ENCODE results near the gene FPGS.

The FPGS gene

DNA sequence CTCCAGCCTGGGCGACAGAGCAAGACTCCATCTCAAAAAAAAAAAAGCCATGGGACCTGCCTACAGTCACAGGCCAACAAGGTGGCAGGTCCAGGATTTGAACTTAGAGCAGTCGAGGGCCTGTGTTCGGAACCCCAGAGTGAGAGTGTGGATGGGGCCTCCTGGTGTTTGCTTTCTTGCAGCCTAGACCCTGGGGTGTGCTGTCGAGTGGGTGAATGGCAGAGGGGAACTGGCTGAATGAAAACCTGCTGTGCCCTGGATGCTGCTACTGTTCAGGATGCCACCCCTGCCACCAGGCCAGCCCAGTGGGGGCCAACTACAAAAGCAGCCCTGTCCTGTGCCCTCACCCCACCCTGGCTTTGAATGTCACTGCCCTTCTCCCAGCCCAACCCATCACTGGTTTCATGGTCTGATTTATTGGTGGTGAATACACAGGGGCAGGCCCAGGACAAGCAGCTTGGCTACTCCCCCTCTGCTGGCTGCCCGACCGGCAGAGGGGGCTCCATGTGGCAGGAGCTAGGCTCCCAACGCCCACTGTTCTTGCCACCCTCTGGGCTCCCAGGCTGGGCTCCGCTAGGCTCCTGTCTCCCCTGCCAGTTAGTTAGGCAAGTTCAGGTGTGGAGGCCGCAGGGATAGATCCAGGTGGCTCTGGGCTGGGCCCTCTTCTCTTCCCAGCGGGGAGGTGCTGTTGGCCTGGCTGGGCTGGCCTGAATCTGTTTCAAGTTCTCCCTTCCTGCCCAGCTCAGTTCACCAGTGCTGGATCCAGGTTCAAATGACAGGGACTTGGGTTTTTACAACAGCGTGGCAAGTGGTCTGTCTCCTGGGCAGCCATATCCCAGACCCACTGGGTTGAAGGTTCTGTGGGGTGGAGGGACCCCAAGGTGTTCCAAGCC is 12.2 kb downstream of the FPGS start:
- peaks cover 37% of the 10 kb centered on the region for H3K36me3 ChIP-seq (ENCODE audit: control insufficient read depth, insufficient read depth, low read length)
- TF ChIP-seq, protein P1, sequence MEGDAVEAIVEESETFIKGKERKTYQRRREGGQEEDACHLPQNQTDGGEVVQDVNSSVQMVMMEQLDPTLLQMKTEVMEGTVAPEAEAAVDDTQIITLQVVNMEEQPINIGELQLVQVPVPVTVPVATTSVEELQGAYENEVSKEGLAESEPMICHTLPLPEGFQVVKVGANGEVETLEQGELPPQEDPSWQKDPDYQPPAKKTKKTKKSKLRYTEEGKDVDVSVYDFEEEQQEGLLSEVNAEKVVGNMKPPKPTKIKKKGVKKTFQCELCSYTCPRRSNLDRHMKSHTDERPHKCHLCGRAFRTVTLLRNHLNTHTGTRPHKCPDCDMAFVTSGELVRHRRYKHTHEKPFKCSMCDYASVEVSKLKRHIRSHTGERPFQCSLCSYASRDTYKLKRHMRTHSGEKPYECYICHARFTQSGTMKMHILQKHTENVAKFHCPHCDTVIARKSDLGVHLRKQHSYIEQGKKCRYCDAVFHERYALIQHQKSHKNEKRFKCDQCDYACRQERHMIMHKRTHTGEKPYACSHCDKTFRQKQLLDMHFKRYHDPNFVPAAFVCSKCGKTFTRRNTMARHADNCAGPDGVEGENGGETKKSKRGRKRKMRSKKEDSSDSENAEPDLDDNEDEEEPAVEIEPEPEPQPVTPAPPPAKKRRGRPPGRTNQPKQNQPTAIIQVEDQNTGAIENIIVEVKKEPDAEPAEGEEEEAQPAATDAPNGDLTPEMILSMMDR (IDR thresholded peaks at IDR 0.05; ENCODE audit: insufficient read depth, low read length, poor library complexity, severe bottlenecking), result no peak

GRCh38 chr9:127815512-127816361 is 13.1 kb downstream of the FPGS start:
- Histone ChIP-seq H3K27me3 (replicated peaks; ENCODE audit: control insufficient read depth, insufficient read depth, low read length) (no peaks in the 10 kb centered on the region), H3K4me3 (replicated peaks; ENCODE audit: low read depth, low read length) (no peak overlapping the region), H3K36me3 (ENCODE audit: control insufficient read depth, insufficient read depth, low read length) (peaks cover 32% of the 10 kb centered on the region)
- TF ChIP-seq, protein P1 (IDR thresholded peaks at IDR 0.05; ENCODE audit: insufficient read depth, low read length, poor library complexity, severe bottlenecking), result no peak
- DNase-seq (ENCODE audit: extremely low read depth, insufficient read length), result no peak

More for the DNA sequence above, 12.2 kb downstream of the FPGS start:
- DNase-seq (ENCODE audit: extremely low read depth, insufficient read length), result no peak
- H3K27me3 ChIP-seq (replicated peaks; ENCODE audit: control insufficient read depth, insufficient read depth, low read length), result no peaks in the 10 kb centered on the region
- H3K4me3 ChIP-seq (replicated peaks; ENCODE audit: low read depth, low read length), result no peak overlapping the region

DNA sequence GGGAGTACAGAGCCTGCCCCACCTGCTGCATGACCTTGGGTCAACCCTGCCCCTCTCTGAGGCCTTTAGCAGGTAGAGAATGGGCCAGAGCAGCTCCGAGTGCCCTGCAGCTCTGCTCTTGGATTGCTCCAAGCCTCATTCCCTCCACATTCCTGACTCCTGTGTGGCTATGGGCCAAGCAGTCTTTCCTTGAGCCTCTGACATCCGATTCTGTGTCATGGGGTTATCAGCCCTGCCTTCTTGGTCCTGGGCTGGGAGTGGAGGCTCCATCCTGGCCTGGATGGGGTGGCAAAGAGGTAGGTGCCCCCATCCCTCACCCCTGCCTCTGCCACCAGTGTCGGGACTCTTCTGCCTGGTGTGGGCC is 13.7 kb downstream of the FPGS start:
- no peak overlapping the region for H3K4me3 ChIP-seq (replicated peaks; ENCODE audit: low read depth, low read length)
- TF ChIP-seq, protein P1 (IDR thresholded peaks at IDR 0.05; ENCODE audit: insufficient read depth, low read length, poor library complexity, severe bottlenecking), result no peak
- H3K27me3 ChIP-seq (replicated peaks; ENCODE audit: control insufficient read depth, insufficient read depth, low read length), result no peaks in the 10 kb centered on the region
- DNase-seq (ENCODE audit: extremely low read depth, insufficient read length), result no peak
- peaks cover 30% of the 10 kb centered on the region for H3K36me3 ChIP-seq (ENCODE audit: control insufficient read depth, insufficient read depth, low read length)

- TF ChIP-seq, protein P1 (IDR thresholded peaks at IDR 0.05; ENCODE audit: insufficient read depth, low read length, poor library complexity, severe bottlenecking), result no peak
- Histone ChIP-seq H3K27me3 (replicated peaks; ENCODE audit: control insufficient read depth, insufficient read depth, low read length) (no peaks in the 10 kb centered on the region), H3K4me3 (replicated peaks; ENCODE audit: low read depth, low read length) (no peak overlapping the region), H3K36me3 (ENCODE audit: control insufficient read depth, insufficient read depth, low read length) (peaks cover 30% of the 10 kb centered on the region)
- no peak for DNase-seq (ENCODE audit: extremely low read depth, insufficient read length)
These were observed 14.0 kb downstream of the FPGS start for GRCh38 chr9:127816728-127817127.

DNA sequence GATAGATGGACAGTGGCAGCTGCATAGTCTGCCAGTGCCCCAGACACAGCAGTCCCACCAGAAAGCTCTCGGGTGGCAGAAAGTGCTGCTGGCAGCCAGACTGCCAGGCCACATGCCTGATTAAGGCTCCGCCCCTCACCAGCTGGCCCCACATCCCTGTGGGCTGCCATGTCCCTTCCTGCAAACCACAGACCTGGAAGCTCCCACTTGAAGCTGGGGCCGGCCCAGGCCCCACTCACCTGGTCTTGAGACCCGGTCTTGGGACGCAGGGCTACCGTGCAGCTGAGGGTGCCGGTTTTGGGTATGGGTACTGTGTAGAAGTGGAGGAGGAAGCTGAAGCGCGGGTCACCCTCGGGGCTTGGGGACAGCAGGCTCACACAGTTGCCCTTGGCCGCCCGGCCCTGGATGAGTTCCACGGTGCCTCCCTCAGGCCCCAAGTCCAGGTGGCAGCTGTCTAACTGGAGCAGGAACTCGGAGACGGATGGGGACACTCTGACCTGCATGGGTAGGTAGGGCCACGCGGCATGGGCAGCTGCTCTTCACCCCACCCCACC is 15.3 kb downstream of the FPGS start:
- peaks cover 25% of the 10 kb centered on the region for H3K36me3 ChIP-seq (ENCODE audit: control insufficient read depth, insufficient read depth, low read length)
- no peak overlapping the region for H3K4me3 ChIP-seq (replicated peaks; ENCODE audit: low read depth, low read length)
- no peaks in the 10 kb centered on the region for H3K27me3 ChIP-seq (replicated peaks; ENCODE audit: control insufficient read depth, insufficient read depth, low read length)
- no peak for DNase-seq (ENCODE audit: extremely low read depth, insufficient read length)
- TF ChIP-seq, protein P1 (IDR thresholded peaks at IDR 0.05; ENCODE audit: insufficient read depth, low read length, poor library complexity, severe bottlenecking), result no peak
